IMR-90 (cell line): ENCODE data around the gene PI16. TPM values are rescaled to one million over a fixed set of nuclear protein-coding genes. Genes with fewer than 3 reads are reported as not detected.

Experiments
- ATAC-seq: fragments of 200-7000 bp; cut with Tn5 transposase; 2 replicates; pipeline ENCODE4 v1.9.1; 2020; ENCODE audit warnings: low read depth, mild to moderate bottlenecking, moderate library complexity
- BruUV-seq: library from RNA; stranded (reverse); fragments of 400-500 nt; replicated peaks from 2 replicates; lab custom pipeline; 2021; lab: Mats Ljungman, UMichigan
- CTCF ChIA-PET: fragments of 300-600 bp; formaldehyde crosslinking; extraction: SDS; loops from one replicate; lab custom pipeline; 2021; ENCODE audit warnings: antibody characterized with exemption; lab: Yijun Ruan, JAX
- POLR2A ChIA-PET: fragments of 300-600 bp; sonication (Branson Sonifier 250); formaldehyde crosslinking; loops from one replicate; lab custom pipeline; 2022; ENCODE audit warnings: antibody characterized with exemption; ENCODE audit not compliant: unreplicated experiment; lab: Charles Lee
- DNase-seq: peaks from one replicate; pipeline ENCODE4 v3.0.0; 2013
- H2AFZ ChIP-seq: replicated peaks from 2 replicates; pipeline ENCODE3; 2013; ENCODE audit warnings: low read length, mild to moderate bottlenecking; ENCODE audit not compliant: poor library complexity
- H2AK5ac ChIP-seq: 2 replicates; pipeline ENCODE4 v1.6.1; 2013; ENCODE audit warnings: low read depth, low read length, inconsistent platforms
- H2AK9ac ChIP-seq: replicated peaks from 2 replicates; pipeline ENCODE3; 2013; ENCODE audit warnings: mild to moderate bottlenecking, low read depth, low read length, moderate library complexity; ENCODE audit not compliant: poor library complexity
- H2BK120ac ChIP-seq: 2 replicates; pipeline ENCODE4 v1.6.1; 2013; ENCODE audit warnings: low read depth, low read length, inconsistent platforms
- H2BK15ac ChIP-seq: 3 replicates; pipeline ENCODE4 v1.6.1; 2013; ENCODE audit warnings: low read depth, low read length, inconsistent platforms
- H2BK20ac ChIP-seq: 2 replicates; pipeline ENCODE4 v1.6.1; 2013; ENCODE audit warnings: low read depth, mild to moderate bottlenecking, inconsistent platforms, low read length, moderate library complexity
- H2BK5ac ChIP-seq: 2 replicates; pipeline ENCODE4 v1.6.1; 2013; ENCODE audit warnings: mild to moderate bottlenecking, low read depth, low read length, inconsistent platforms; ENCODE audit not compliant: poor library complexity, severe bottlenecking
- H3K14ac ChIP-seq: replicated peaks from 2 replicates; pipeline ENCODE4 v1.6.1; 2013; ENCODE audit warnings: low read depth, low read length, inconsistent platforms
- H3K18ac ChIP-seq: 2 replicates; pipeline ENCODE4 v1.6.1; 2013; ENCODE audit warnings: low read depth, low read length, control low read depth
- H3K23ac ChIP-seq: 2 replicates; pipeline ENCODE4 v1.6.1; 2013; ENCODE audit warnings: low read depth, low read length, inconsistent platforms
- H3K27ac ChIP-seq: 2 replicates; pipeline ENCODE4 v1.5.1; 2013; ENCODE audit warnings: mild to moderate bottlenecking, control low read depth, low read length; ENCODE audit not compliant: insufficient read depth
- H3K27me3 ChIP-seq: 2 replicates; pipeline ENCODE4 v1.6.1; 2013; ENCODE audit warnings: low read length; ENCODE audit not compliant: control insufficient read depth, insufficient read depth
- H3K36me3 ChIP-seq: 2 replicates; pipeline ENCODE4 v1.6.1; 2013; ENCODE audit warnings: low read length, mixed read lengths; ENCODE audit not compliant: control insufficient read depth, insufficient read depth
- H3K4ac ChIP-seq: 2 replicates; pipeline ENCODE4 v1.6.1; 2013; ENCODE audit warnings: low read depth, low read length, inconsistent platforms
- H3K4me1 ChIP-seq: 2 replicates; pipeline ENCODE4 v1.6.1; 2013; ENCODE audit warnings: low read length, mixed read lengths; ENCODE audit not compliant: control insufficient read depth, insufficient read depth
- H3K4me2 ChIP-seq: 2 replicates; pipeline ENCODE4 v1.6.1; 2013; ENCODE audit warnings: low read depth, mild to moderate bottlenecking, control low read depth, low read length, moderate library complexity
- H3K4me3 ChIP-seq: 2 replicates; pipeline ENCODE4 v1.5.1; 2013; ENCODE audit warnings: low read depth, mild to moderate bottlenecking, control low read depth, low read length, moderate library complexity; ENCODE audit not compliant: insufficient read depth
- H3K56ac ChIP-seq: 2 replicates; pipeline ENCODE4 v1.6.1; 2013; ENCODE audit warnings: low read length, inconsistent platforms; ENCODE audit not compliant: insufficient read depth; ENCODE audit errors: extremely low read depth
- H3K79me1 ChIP-seq, 2 experiments: 2 replicates each; pipeline ENCODE4 v1.6.1; 2013; ENCODE audit warnings: low read length in 2 of 2, inconsistent platforms in 1 of 2, low read depth in 1 of 2
- H3K9ac ChIP-seq: 2 replicates; pipeline ENCODE4 v1.6.1; 2013; ENCODE audit warnings: low read depth, low read length, control low read depth
- H3K9me1 ChIP-seq: 2 replicates; pipeline ENCODE4 v1.6.1; 2013; ENCODE audit warnings: low read length, inconsistent platforms; ENCODE audit not compliant: insufficient read depth
- H3K9me3 ChIP-seq: 2 replicates; pipeline ENCODE4 v1.6.1; 2013; ENCODE audit warnings: low read length; ENCODE audit not compliant: control insufficient read depth, insufficient read depth
- H4K20me1 ChIP-seq: 2 replicates; pipeline ENCODE4 v1.6.1; 2013; ENCODE audit warnings: low read length, inconsistent platforms; ENCODE audit not compliant: insufficient read depth
- H4K5ac ChIP-seq: 2 replicates; pipeline ENCODE4 v1.6.1; 2013; ENCODE audit warnings: mild to moderate bottlenecking, low read depth, low read length, control low read depth
- H4K8ac ChIP-seq, 2 experiments: 2 replicates each; pipeline ENCODE4 v1.6.1; 2013; ENCODE audit warnings: low read depth in 2 of 2, low read length in 2 of 2, control low read depth in 1 of 2, inconsistent platforms in 1 of 2
- H4K91ac ChIP-seq: 2 replicates; pipeline ENCODE4 v1.6.1; 2013; ENCODE audit warnings: low read depth, low read length, inconsistent platforms; ENCODE audit not compliant: insufficient read depth
- BHLHE40 ChIP-seq: fragments of 150-350 bp; IDR thresholded peaks from 2 replicates; pipeline ENCODE4 v1.6.1; 2016; ENCODE audit warnings: mild to moderate bottlenecking, low read depth, low read length
- CEBPB ChIP-seq: IDR thresholded peaks from 2 replicates; pipeline ENCODE4 v1.6.1; 2012; ENCODE audit warnings: low read depth, low read length, improper control_type of control experiment
- CHD1 ChIP-seq: IDR thresholded peaks from 2 replicates; pipeline ENCODE4 v1.6.1; 2012; ENCODE audit warnings: low read depth, low read length, improper control_type of control experiment
- ELK1 ChIP-seq: fragments of 150-350 bp; IDR thresholded peaks from 2 replicates; pipeline ENCODE4 v1.6.1; 2016; ENCODE audit warnings: low read depth, mild to moderate bottlenecking, low read length, moderate library complexity, borderline replicate concordance
- FOS ChIP-seq: fragments of 150-350 bp; IDR thresholded peaks from 2 replicates; pipeline ENCODE4 v1.6.1; 2016; ENCODE audit warnings: low read depth, low read length
- MAFK ChIP-seq: IDR thresholded peaks from 2 replicates; pipeline ENCODE4 v1.6.1; 2012; ENCODE audit warnings: low read depth, low read length, improper control_type of control experiment
- MAZ ChIP-seq: IDR thresholded peaks from 2 replicates; pipeline ENCODE4 v1.6.1; 2012; ENCODE audit warnings: low read depth, mild to moderate bottlenecking, low read length, improper control_type of control experiment, moderate library complexity, borderline replicate concordance
- MXI1 ChIP-seq: IDR thresholded peaks from 2 replicates; pipeline ENCODE4 v1.6.1; 2012; ENCODE audit warnings: low read depth, mild to moderate bottlenecking, low read length, moderate library complexity, borderline replicate concordance
- POLR2A ChIP-seq: IDR thresholded peaks from 2 replicates; pipeline ENCODE4 v1.6.1; 2012; ENCODE audit warnings: mild to moderate bottlenecking, low read depth, low read length
- RAD21 ChIP-seq: IDR thresholded peaks from 2 replicates; pipeline ENCODE4 v1.6.1; 2012; ENCODE audit warnings: low read length, improper control_type of control experiment
- RCOR1 ChIP-seq: IDR thresholded peaks from 2 replicates; pipeline ENCODE4 v1.6.1; 2012; ENCODE audit warnings: mild to moderate bottlenecking, low read length, improper control_type of control experiment; ENCODE audit not compliant: insufficient replicate concordance
- RFX5 ChIP-seq: IDR thresholded peaks from 2 replicates; pipeline ENCODE4 v1.8.0; 2012; ENCODE audit warnings: low read depth, mild to moderate bottlenecking, low read length, moderate library complexity
- SMC3 ChIP-seq: fragments of 150-350 bp; IDR thresholded peaks from 2 replicates; pipeline ENCODE4 v1.6.1; 2016; ENCODE audit warnings: low read depth, mild to moderate bottlenecking, antibody characterized with exemption, low read length, moderate library complexity
- WGBS, 2 experiments: methylation state at CpG; one replicate each; pipeline versions ENCODE4 v1.1.5 to v1.1.7; 2013; ENCODE audit warnings: missing lambda C conversion rate in 2 of 2; ENCODE audit not compliant: insufficient read length in 1 of 2; ENCODE audit errors: extremely low coverage in 2 of 2; 5-methylcytosine and 5-hydroxymethylcytosine counted together
- dilution Hi-C: fragments of 300-500 bp; cut with HindIII; formaldehyde crosslinking; loops from one replicate; pipeline ENCODE4 v1.14.3; 2018; ENCODE audit warnings: low sequenced_read_pairs; ENCODE audit not compliant: unreplicated experiment
- in situ Hi-C: fragments of 300-500 bp; cut with MboI; formaldehyde crosslinking; loops from 3 replicates; pipeline ENCODE4 v1.14.3; 2019; ENCODE audit warnings: low sequenced_read_pairs, inconsistent platforms, mixed read lengths
- intact Hi-C: fragments of 100-400 bp; cut with micrococcal nuclease; formaldehyde crosslinking; loops from 2 replicates; pipeline ENCODE4 v1.10.0; 2022
- polyA plus RNA-seq, 3 experiments: library from polyadenylated mRNA; depleted of rRNA; stranded (reverse); fragments of >200 nt; gene quantifications; 2 replicates each; pipeline ENCODE4 v1.2.3, GENCODE V29; 2012; ENCODE audit warnings: low replicate concordance in 1 of 3
- total RNA-seq: library from RNA; depleted of rRNA; stranded (reverse); fragments of >200 nt; gene quantifications from 2 replicates; pipeline ENCODE4 v1.2.3, GENCODE V29; 2012
- TF ChIP-seq, protein P1 (sequence below): conservative IDR thresholded peaks from 2 replicates; pipeline ENCODE4 v1.5.1; 2012; ENCODE audit warnings: mild to moderate bottlenecking, low read depth, low read length, improper control_type of control experiment

PI16 gene
- total and polyA plus RNA-seq, 2 of the 4 experiments (the other 2 are of a cell fraction), result 0.21 TPM; not detected in 1

DNA sequence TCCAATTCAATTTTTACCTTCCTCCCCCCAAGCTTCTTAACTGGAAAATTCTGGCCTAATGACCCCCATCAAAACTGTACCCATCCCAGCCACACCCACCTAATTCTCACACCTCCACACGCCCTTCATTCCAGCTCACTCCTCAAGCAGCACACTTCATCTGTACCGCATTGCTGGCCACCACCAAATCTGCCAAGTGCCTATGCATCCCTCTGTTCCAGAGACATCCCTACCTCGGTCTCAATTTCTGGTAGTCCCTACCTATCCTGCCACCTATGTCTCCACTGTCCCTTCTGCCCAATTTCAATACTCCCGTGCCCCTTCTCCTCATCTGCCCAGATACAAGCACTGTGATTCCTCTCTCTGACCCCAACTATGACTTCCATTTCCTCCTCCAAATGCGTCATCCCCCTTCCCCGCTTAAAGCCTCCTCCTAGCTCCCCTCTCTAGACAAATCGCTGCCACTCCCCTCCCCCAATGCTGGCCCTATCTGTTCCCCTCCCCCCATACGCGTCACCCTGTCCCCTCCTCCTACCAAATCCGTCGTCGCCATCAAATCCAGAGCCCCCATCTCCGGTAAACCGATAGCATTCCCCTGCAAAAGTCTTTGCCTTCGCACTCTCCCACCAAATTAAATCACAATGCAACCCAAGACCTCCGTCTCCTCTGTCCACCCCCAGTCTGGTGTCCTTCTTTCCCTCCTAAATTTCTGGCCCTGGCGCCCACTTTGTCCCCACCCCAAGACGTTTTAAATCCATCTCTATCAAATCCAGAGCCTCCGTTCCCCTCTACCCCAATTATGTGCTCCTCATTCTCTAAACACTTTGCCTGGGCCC, 30.3 kb downstream of the PI16 start:
- H2AK9ac ChIP-seq, result peak overlapping the region; percentile 100
- intact Hi-C loops, result no loop called here
- peak overlapping the region; percentile 93 for H3K23ac ChIP-seq
- peak overlapping the region; percentile 20; the same call in 1 of the 2 replicates for H2BK120ac ChIP-seq
- H3K36me3 ChIP-seq, result peaks cover 9% of the 10 kb centered on the region
- peak; percentile 42 for ATAC-seq
- peak overlapping the region; percentile 99 for H3K14ac ChIP-seq
- peak overlapping the region; percentile 87 for H4K91ac ChIP-seq
- H3K9me1 ChIP-seq, result peaks cover 28% of the 10 kb centered on the region
- H3K4ac ChIP-seq, result peak overlapping the region; percentile 99
- H2BK15ac ChIP-seq, result peak overlapping the region; percentile 68; the same call in 1 of the 3 replicates
- no peaks in the 10 kb centered on the region for H3K9me3 ChIP-seq
- ChIA-PET CTCF (no interaction called here), POLR2A (interaction anchor here (0.5 kb wide), 1 partner anchor 81 kb away, joined by 3 read pairs; no protein-coding TSS in a partner anchor)
- H3K56ac ChIP-seq, result peak overlapping the region; percentile 84
- peak overlapping the region; percentile 97 for H3K4me3 ChIP-seq
- H3K79me1 ChIP-seq, result peaks cover 9 to 61% of the 10 kb centered on the region in 2 experiments; a peak in 3 of 4 replicates
- no peak overlapping the region for H2BK20ac ChIP-seq
- peak overlapping the region; percentile 77 for H2BK5ac ChIP-seq
- peaks cover 18% of the 10 kb centered on the region for H3K4me1 ChIP-seq
- H3K9ac ChIP-seq, result peak overlapping the region; percentile 100
- WGBS, 2 experiments, result 5% methylated on average over 18 of the region's 19 CpGs; no CpG with 5 or more reads in 1 of the 2 experiments
- in situ Hi-C loops, result loop anchor here (10.0 kb wide), 1 partner anchor 100 kb away; the partner anchor contains the start of gene C6orf89
- peaks cover 56% of the 10 kb centered on the region for H4K20me1 ChIP-seq
- dilution Hi-C loops, result no loop called here
- peak overlapping the region; percentile 74 for H2AFZ ChIP-seq
- peak overlapping the region; percentile 99 for H3K4me2 ChIP-seq
- H4K8ac ChIP-seq, result peak overlapping the region; percentile 80 to 81
- no peaks in the 10 kb centered on the region for H3K27me3 ChIP-seq
- H3K27ac ChIP-seq, result peak overlapping the region; percentile 98
- peak overlapping the region; percentile 99 for H2AK5ac ChIP-seq
- peak overlapping the region; percentile 73 for H3K18ac ChIP-seq
- DNase-seq, result peak; percentile 87
- BruUV-seq, result no TSS peak
- peak overlapping the region; percentile 50 for H4K5ac ChIP-seq
- TF ChIP-seq SMC3 (0 out of 2 replicates have a peak, but pooled peaks have one; percentile 16), MAFK (no peak), POLR2A (peak; percentile 86), RCOR1 (no peak), BHLHE40 (peak; percentile 14; the same call in 1 of the 2 replicates), CEBPB (no peak), CHD1 (peak; percentile 78; the same call in 1 of the 2 replicates), ELK1 (no peak), MXI1 (no peak; the same call in 1 of the 2 replicates), FOS (peak; percentile 34), RAD21 (no peak), RFX5 (peak; percentile 59; the same call in 1 of the 2 replicates), MAZ (peak; percentile 67; the same call in 1 of the 2 replicates)
- TF ChIP-seq, protein P1, sequence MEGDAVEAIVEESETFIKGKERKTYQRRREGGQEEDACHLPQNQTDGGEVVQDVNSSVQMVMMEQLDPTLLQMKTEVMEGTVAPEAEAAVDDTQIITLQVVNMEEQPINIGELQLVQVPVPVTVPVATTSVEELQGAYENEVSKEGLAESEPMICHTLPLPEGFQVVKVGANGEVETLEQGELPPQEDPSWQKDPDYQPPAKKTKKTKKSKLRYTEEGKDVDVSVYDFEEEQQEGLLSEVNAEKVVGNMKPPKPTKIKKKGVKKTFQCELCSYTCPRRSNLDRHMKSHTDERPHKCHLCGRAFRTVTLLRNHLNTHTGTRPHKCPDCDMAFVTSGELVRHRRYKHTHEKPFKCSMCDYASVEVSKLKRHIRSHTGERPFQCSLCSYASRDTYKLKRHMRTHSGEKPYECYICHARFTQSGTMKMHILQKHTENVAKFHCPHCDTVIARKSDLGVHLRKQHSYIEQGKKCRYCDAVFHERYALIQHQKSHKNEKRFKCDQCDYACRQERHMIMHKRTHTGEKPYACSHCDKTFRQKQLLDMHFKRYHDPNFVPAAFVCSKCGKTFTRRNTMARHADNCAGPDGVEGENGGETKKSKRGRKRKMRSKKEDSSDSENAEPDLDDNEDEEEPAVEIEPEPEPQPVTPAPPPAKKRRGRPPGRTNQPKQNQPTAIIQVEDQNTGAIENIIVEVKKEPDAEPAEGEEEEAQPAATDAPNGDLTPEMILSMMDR, result no peak
